ENCODE results near the gene DIPK1C.

Gene DIPK1C

DNA sequence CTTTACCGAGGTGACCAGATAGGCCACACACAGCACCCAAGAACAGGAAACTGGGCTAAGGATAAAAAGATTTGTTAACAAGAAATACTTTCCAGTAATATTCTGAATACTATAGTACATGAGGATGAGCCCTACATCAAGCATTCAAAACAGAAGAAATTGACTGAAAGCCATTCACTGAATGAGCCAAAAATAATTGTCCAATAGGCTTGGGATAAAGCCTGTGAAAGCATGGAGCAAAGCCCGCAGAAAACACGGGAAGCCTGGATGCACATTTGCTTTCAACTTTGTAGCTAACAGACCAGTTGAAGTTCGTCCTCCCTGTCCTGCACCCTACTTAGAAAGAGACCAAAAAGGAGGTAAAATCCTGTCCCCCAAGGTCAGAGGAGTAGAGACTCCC, 56.3 kb downstream of the DIPK1C start:
- no peak overlapping the region for H3K27ac ChIP-seq (ENCODE audit: low read depth, low read length)
- no peaks in the 10 kb centered on the region for H3K36me3 ChIP-seq (ENCODE audit: control insufficient read depth, low read length)
- no peaks in the 10 kb centered on the region for H3K9me2 ChIP-seq (replicated peaks; ENCODE audit: control insufficient read depth, low read length)
- H3K4me2 ChIP-seq (ENCODE audit: low read length), result no peak overlapping the region
- TF ChIP-seq EZH2phosphoT487 (IDR thresholded peaks at IDR 0.05; ENCODE audit: borderline replicate concordance, low read length) (no peak), CTCF (IDR thresholded peaks at IDR 0.05; ENCODE audit: low read depth, low read length, poor library complexity, severe bottlenecking) (no peak)
- no peak overlapping the region for H3K4me3 ChIP-seq (ENCODE audit: low read length)
- H4K20me1 ChIP-seq (ENCODE audit: control insufficient read depth, insufficient read depth, low read depth, low read length), result no peaks in the 10 kb centered on the region
- no peaks in the 10 kb centered on the region for H3K4me1 ChIP-seq (ENCODE audit: control insufficient read depth, low read length)
- H3K9me3 ChIP-seq (ENCODE audit: control insufficient read depth, insufficient read depth, low read length), result no peaks in the 10 kb centered on the region
- no peaks in the 10 kb centered on the region for H3F3A ChIP-seq (ENCODE audit: control insufficient read depth, insufficient read depth)
- peaks cover 3% of the 10 kb centered on the region; the same call in 1 of the 2 replicates for H3K27me3 ChIP-seq (ENCODE audit: control insufficient read depth, low read length)
- H3K79me2 ChIP-seq (ENCODE audit: control insufficient read depth, low read length), result no peaks in the 10 kb centered on the region

GRCh38 chr18:74399091-74399887, 57.8 kb downstream of the DIPK1C start:
- no peak overlapping the region for H3K27ac ChIP-seq (ENCODE audit: low read depth, low read length)
- no peaks in the 10 kb centered on the region for H3K79me2 ChIP-seq (ENCODE audit: control insufficient read depth, low read length)
- H3K4me3 ChIP-seq (ENCODE audit: low read length), result no peak overlapping the region
- no peaks in the 10 kb centered on the region for H4K20me1 ChIP-seq (ENCODE audit: control insufficient read depth, insufficient read depth, low read depth, low read length)
- H3K27me3 ChIP-seq (ENCODE audit: control insufficient read depth, low read length), result peaks cover 3% of the 10 kb centered on the region; the same call in 1 of the 2 replicates
- no peaks in the 10 kb centered on the region for H3K9me3 ChIP-seq (ENCODE audit: control insufficient read depth, insufficient read depth, low read length)
- TF ChIP-seq CTCF (IDR thresholded peaks at IDR 0.05; ENCODE audit: low read depth, low read length, poor library complexity, severe bottlenecking), result no peak
- no peak for TF ChIP-seq EZH2phosphoT487 (IDR thresholded peaks at IDR 0.05; ENCODE audit: borderline replicate concordance, low read length)
- no peak overlapping the region for H3K4me2 ChIP-seq (ENCODE audit: low read length)
- no peaks in the 10 kb centered on the region for H3F3A ChIP-seq (ENCODE audit: control insufficient read depth, insufficient read depth)
- H3K36me3 ChIP-seq (ENCODE audit: control insufficient read depth, low read length), result no peaks in the 10 kb centered on the region
- no peaks in the 10 kb centered on the region for H3K4me1 ChIP-seq (ENCODE audit: control insufficient read depth, low read length)
- H3K9me2 ChIP-seq (replicated peaks; ENCODE audit: control insufficient read depth, low read length), result no peaks in the 10 kb centered on the region

DNA sequence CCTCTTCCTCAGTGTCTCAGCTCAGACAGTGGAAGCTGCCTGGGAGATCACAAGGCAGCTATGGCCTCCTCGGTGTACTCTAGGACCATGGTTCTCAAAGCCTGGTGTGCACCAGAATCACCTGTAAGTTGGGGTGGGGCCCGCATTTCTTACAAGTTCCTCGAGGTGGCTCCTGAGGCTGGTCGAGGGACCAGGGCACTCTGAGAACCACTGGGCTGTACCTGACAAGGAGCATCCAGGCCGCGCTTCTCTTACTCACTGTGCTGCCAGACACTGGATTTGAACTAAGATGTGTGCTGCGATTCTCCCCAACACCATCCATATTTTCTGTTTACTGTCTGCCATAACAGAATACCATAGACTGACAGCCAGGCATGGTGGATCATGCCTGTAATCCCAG, 59.5 kb downstream of the DIPK1C start:
- H3K9me2 ChIP-seq (replicated peaks; ENCODE audit: control insufficient read depth, low read length), result no peaks in the 10 kb centered on the region
- H3K27me3 ChIP-seq (ENCODE audit: control insufficient read depth, low read length), result peaks cover 3% of the 10 kb centered on the region; the same call in 1 of the 2 replicates
- no peaks in the 10 kb centered on the region for H3K9me3 ChIP-seq (ENCODE audit: control insufficient read depth, insufficient read depth, low read length)
- H3K79me2 ChIP-seq (ENCODE audit: control insufficient read depth, low read length), result no peaks in the 10 kb centered on the region
- H3K4me1 ChIP-seq (ENCODE audit: control insufficient read depth, low read length), result no peaks in the 10 kb centered on the region
- H3F3A ChIP-seq (ENCODE audit: control insufficient read depth, insufficient read depth), result no peaks in the 10 kb centered on the region
- H4K20me1 ChIP-seq (ENCODE audit: control insufficient read depth, insufficient read depth, low read depth, low read length), result no peaks in the 10 kb centered on the region
- H3K36me3 ChIP-seq (ENCODE audit: control insufficient read depth, low read length), result no peaks in the 10 kb centered on the region
- no peak for TF ChIP-seq CTCF (IDR thresholded peaks at IDR 0.05; ENCODE audit: low read depth, low read length, poor library complexity, severe bottlenecking)
- H3K27ac ChIP-seq (ENCODE audit: low read depth, low read length), result no peak overlapping the region
- H3K4me2 ChIP-seq (ENCODE audit: low read length), result no peak overlapping the region
- no peak overlapping the region for H3K4me3 ChIP-seq (ENCODE audit: low read length)

Data from DOHH2 (cell line).